Adrenal gland (tissue), 12 donors: ENCODE results near the gene ABLIM1. TPM values are rescaled to one million over a fixed set of nuclear protein-coding genes. Genes with fewer than 3 reads are reported as not detected.

Experiments used
- DNase-seq, 7 donors: peaks; one replicate each; pipeline ENCODE4 v3.0.0-alpha.2; 2019 to 2020
- H3K27ac ChIP-seq, 5 donors: fragments of 200-600 bp; sonication (generic) in 4 of 5; 1 replicate in 3 of 5; 2 replicates in 2 of 5; pipeline versions ENCODE4 v1.5.1 to v1.8.0; 2016 to 2020; ENCODE audit warnings: mild to moderate bottlenecking in 1 of 5
- H3K27me3 ChIP-seq: fragments of 200-600 bp; 2 replicates; pipeline ENCODE4 v1.8.0; 2021
- H3K36me3 ChIP-seq, 2 donors: fragments of 200-600 bp; replicated peaks in 1 of 2; 1 replicate in 1 of 2; 2 replicates in 1 of 2; pipeline versions ENCODE4 v1.5.1 to v1.8.0; 2018 to 2022
- H3K4me1 ChIP-seq, 2 donors: fragments of 200-600 bp; replicated peaks in 1 of 2; 1 replicate in 1 of 2; 2 replicates in 1 of 2; pipeline versions ENCODE4 v1.5.1 to v1.8.0; 2018 to 2021
- H3K4me3 ChIP-seq, 4 donors: fragments of 200-600 bp; sonication (generic) in 3 of 4; one replicate each; pipeline ENCODE4 v1.5.1; 2016 to 2018
- H3K9me3 ChIP-seq, 3 donors: fragments of 200-600 bp; sonication (generic) in 1 of 3; replicated peaks in 1 of 3; 1 replicate in 2 of 3; 2 replicates in 1 of 3; pipeline versions ENCODE4 v1.5.1 to v1.8.0; 2016 to 2021
- CTCF ChIP-seq, 6 experiments: fragments of 450-650 bp in 4 of 6; fragments of 200-600 bp in 2 of 6; sonication (generic) in 1 of 6; IDR thresholded peaks; 1 replicate in 5 of 6; 2 replicates in 1 of 6; pipeline versions ENCODE4 v1.5.1 to v1.8.0; 2016 to 2021; ENCODE audit warnings: antibody characterized with exemption in 6 of 6, mild to moderate bottlenecking in 2 of 6, moderate library complexity in 1 of 6
- POLR2A ChIP-seq, 2 donors: fragments of 450-650 bp; IDR thresholded peaks; one replicate each; pipeline ENCODE4 v1.6.1; 2017; ENCODE audit warnings: antibody characterized with exemption in 2 of 2, mild to moderate bottlenecking in 2 of 2, moderate library complexity in 1 of 2
- WGBS, 4 donors: extraction: QIAGEN DNeasy Blood & Tissue Kit in 2 of 4; methylation state at CpG; one replicate each; pipeline versions ENCODE4 v1.1.5 to v1.1.7; 2013 to 2017; 5-methylcytosine and 5-hydroxymethylcytosine counted together
- intact Hi-C, 2 donors: fragments of 100-400 bp; cut with DNase I; formaldehyde crosslinking; loops; one replicate each; pipeline versions ENCODE4 v1.14.1 to v1.15.0; 2022 to 2023
- polyA plus RNA-seq, 3 donors: library from polyadenylated mRNA; stranded (reverse); fragments of 200-250 nt in 2 of 3; fragments of 350-450 nt in 1 of 3; fragmentation: Illumina TruSeq in 1 of 3; extraction: RNeasy Lipid Tissue Mini Kit (QIAGEN cat#74804) in 1 of 3; gene quantifications; one replicate each; pipeline ENCODE4 v1.2.3, GENCODE V29; 2013 to 2014
- total RNA-seq, 9 donors: library from RNA; depleted of rRNA in 4 of 9; stranded (reverse); fragments of >200 nt in 4 of 9; fragments of 120-200 nt in 1 of 9; fragmentation: NEBNext Ultra II Directional in 1 of 9; extraction: Animal tissue kit (Norgen Biotek cat#: 25700) in 1 of 9; gene quantifications; one replicate each; pipeline versions ENCODE4 v1.1.0 to v1.2.4, GENCODE V29; 2013 to 2023
- donor health status: healthy with polysubstance abuse.
- donor health status: Bipolar disorder and iron deficiency.
- donor health status: DM: yes; HTN: yes; CAD: no.
- donor health status: DM: no; HTN: no; CAD: no.
- donor health status: DM: no; HTN: no; CAD: no.
- donor health status: DM: yes; HTN: yes; CAD: no.

Gene ABLIM1
- total and polyA plus RNA-seq, 12 donors = 7.9 to 430 (median 185) TPM

DNA sequence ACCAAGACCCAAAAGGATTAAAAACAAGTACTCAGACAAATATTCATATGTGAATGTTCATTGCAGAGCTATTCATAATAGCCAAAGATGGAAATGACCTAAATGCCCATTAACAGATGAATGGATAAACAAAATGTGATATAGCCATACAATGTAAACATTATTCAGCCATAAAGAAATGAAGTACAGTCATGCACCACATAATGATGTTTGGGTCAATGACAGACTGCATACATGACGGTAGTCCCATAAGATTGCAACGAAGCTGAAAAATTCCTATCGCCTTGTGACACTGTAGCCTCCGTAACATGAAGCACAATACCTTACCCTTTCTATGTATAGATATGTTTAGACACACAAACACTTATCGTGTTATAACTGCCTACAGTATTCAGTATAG, 97.9 kb downstream of the ABLIM1 start:
- DNase-seq = no peak
- peaks cover 0 to 18% of the 10 kb centered on the region in 2 donors for H3K4me1 ChIP-seq
- intact Hi-C loops = loop anchor here in 1 of 2 donors (5.0 kb wide), 1 partner anchor 222 kb away; no protein-coding TSS in a partner anchor
- WGBS, 4 donors = 84 to 99% (median 93%) methylated on average over 5 of the region's 5 CpGs
- H3K4me3 ChIP-seq = no peak overlapping the region
- H3K27me3 ChIP-seq = no peaks in the 10 kb centered on the region
- TF ChIP-seq POLR2A (IDR thresholded peaks at IDR 0.05) (no peak), CTCF (IDR thresholded peaks at IDR 0.05) (no peak)
- H3K36me3 ChIP-seq = no peaks in the 10 kb centered on the region
- no peak overlapping the region for H3K27ac ChIP-seq
- no peaks in the 10 kb centered on the region for H3K9me3 ChIP-seq

GRCh38 chr10:114559636-114560035, 98.4 kb downstream of the ABLIM1 start:
- Histone ChIP-seq H3K36me3 (no peaks in the 10 kb centered on the region), H3K27me3 (no peaks in the 10 kb centered on the region), H3K9me3 (no peaks in the 10 kb centered on the region), H3K27ac (no peak overlapping the region), H3K4me3 (no peak overlapping the region), H3K4me1 (peaks cover 0 to 18% of the 10 kb centered on the region in 2 donors)
- no peak for DNase-seq
- intact Hi-C loops = loop anchor here in 1 of 2 donors (5.0 to 10.0 kb wide), 2 partner anchors 145 to 223 kb away; no protein-coding TSS in a partner anchor
- no peak for TF ChIP-seq CTCF (IDR thresholded peaks at IDR 0.05)
- TF ChIP-seq POLR2A (IDR thresholded peaks at IDR 0.05) = no peak
- WGBS, 4 donors = 97 to 100% (median 100%) methylated on average over 1 of the region's 1 CpG

- no peak overlapping the region for H3K4me3 ChIP-seq
- no peak overlapping the region for H3K27ac ChIP-seq
- no peaks in the 10 kb centered on the region for H3K9me3 ChIP-seq
- no peak for TF ChIP-seq CTCF (IDR thresholded peaks at IDR 0.05)
- no peak for TF ChIP-seq POLR2A (IDR thresholded peaks at IDR 0.05)
- WGBS, 4 donors = 94 to 97% (median 96%) methylated on average over 5 of the region's 5 CpGs
- intact Hi-C loops = loop anchor here in 1 of 2 donors (10.0 kb wide), 1 partner anchor 147 kb away; no protein-coding TSS in a partner anchor
- peaks cover 0 to 22% of the 10 kb centered on the region in 2 donors for H3K4me1 ChIP-seq
- no peaks in the 10 kb centered on the region for H3K27me3 ChIP-seq
- H3K36me3 ChIP-seq = no peaks in the 10 kb centered on the region
- no peak for DNase-seq
Observed at GRCh38 chr10:114557854-114558253, 100.2 kb downstream of the ABLIM1 start.

- TF ChIP-seq POLR2A (IDR thresholded peaks at IDR 0.05) = no peak
- TF ChIP-seq CTCF (IDR thresholded peaks at IDR 0.05) = no peak
Observed at GRCh38 chr10:114556236-114557122, 101.6 kb downstream of the ABLIM1 start.

More at GRCh38 chr10:114556236-114557122, 101.6 kb downstream of the ABLIM1 start:
- intact Hi-C loops = loop anchor here in 1 of 2 donors (10.0 kb wide), 1 partner anchor 148 kb away; no protein-coding TSS in a partner anchor
- WGBS, 4 donors = 74 to 94% (median 86%) methylated on average over 7 to 9 of the region's 9 CpGs
- peaks cover 7 to 31% of the 10 kb centered on the region in 2 donors for H3K4me1 ChIP-seq
- H3K36me3 ChIP-seq = no peaks in the 10 kb centered on the region
- H3K27ac ChIP-seq = peak overlapping the region in 2 of 5 donors; percentile 32 to 42
- peak in 1 of 7 donors; percentile 17 for DNase-seq
- H3K9me3 ChIP-seq = no peaks in the 10 kb centered on the region
- no peaks in the 10 kb centered on the region for H3K27me3 ChIP-seq
- no peak overlapping the region for H3K4me3 ChIP-seq
